IMR-90 (cell line): ENCODE results near the gene UBA52. TPM values are rescaled to one million over a fixed set of nuclear protein-coding genes. Genes with fewer than 3 reads are reported as not detected.

Experiments
- ATAC-seq: fragments of 200-7000 bp; cut with Tn5 transposase; 2 replicates; pipeline ENCODE4 v1.9.1; 2020; ENCODE audit warnings: low read depth, mild to moderate bottlenecking, moderate library complexity
- BruUV-seq: library from RNA; stranded (reverse); fragments of 400-500 nt; replicated peaks from 2 replicates; lab custom pipeline; 2021; lab: Mats Ljungman, UMichigan
- CTCF ChIA-PET: fragments of 300-600 bp; formaldehyde crosslinking; extraction: SDS; loops from one replicate; lab custom pipeline; 2021; ENCODE audit warnings: antibody characterized with exemption; lab: Yijun Ruan, JAX
- POLR2A ChIA-PET: fragments of 300-600 bp; sonication (Branson Sonifier 250); formaldehyde crosslinking; loops from one replicate; lab custom pipeline; 2022; ENCODE audit warnings: antibody characterized with exemption; ENCODE audit not compliant: unreplicated experiment; lab: Charles Lee
- DNase-seq: peaks from one replicate; pipeline ENCODE4 v3.0.0; 2013
- H2AFZ ChIP-seq: replicated peaks from 2 replicates; pipeline ENCODE3; 2013; ENCODE audit warnings: low read length, mild to moderate bottlenecking; ENCODE audit not compliant: poor library complexity
- H2AK5ac ChIP-seq: 2 replicates; pipeline ENCODE4 v1.6.1; 2013; ENCODE audit warnings: low read depth, low read length, inconsistent platforms
- H2AK9ac ChIP-seq: replicated peaks from 2 replicates; pipeline ENCODE3; 2013; ENCODE audit warnings: mild to moderate bottlenecking, low read depth, low read length, moderate library complexity; ENCODE audit not compliant: poor library complexity
- H2BK120ac ChIP-seq: 2 replicates; pipeline ENCODE4 v1.6.1; 2013; ENCODE audit warnings: low read depth, low read length, inconsistent platforms
- H2BK15ac ChIP-seq: 3 replicates; pipeline ENCODE4 v1.6.1; 2013; ENCODE audit warnings: low read depth, low read length, inconsistent platforms
- H2BK20ac ChIP-seq: 2 replicates; pipeline ENCODE4 v1.6.1; 2013; ENCODE audit warnings: low read depth, mild to moderate bottlenecking, inconsistent platforms, low read length, moderate library complexity
- H2BK5ac ChIP-seq: 2 replicates; pipeline ENCODE4 v1.6.1; 2013; ENCODE audit warnings: mild to moderate bottlenecking, low read depth, low read length, inconsistent platforms; ENCODE audit not compliant: poor library complexity, severe bottlenecking
- H3K14ac ChIP-seq: replicated peaks from 2 replicates; pipeline ENCODE4 v1.6.1; 2013; ENCODE audit warnings: low read depth, low read length, inconsistent platforms
- H3K18ac ChIP-seq: 2 replicates; pipeline ENCODE4 v1.6.1; 2013; ENCODE audit warnings: low read depth, low read length, control low read depth
- H3K23ac ChIP-seq: 2 replicates; pipeline ENCODE4 v1.6.1; 2013; ENCODE audit warnings: low read depth, low read length, inconsistent platforms
- H3K27ac ChIP-seq: 2 replicates; pipeline ENCODE4 v1.5.1; 2013; ENCODE audit warnings: mild to moderate bottlenecking, control low read depth, low read length; ENCODE audit not compliant: insufficient read depth
- H3K27me3 ChIP-seq: 2 replicates; pipeline ENCODE4 v1.6.1; 2013; ENCODE audit warnings: low read length; ENCODE audit not compliant: control insufficient read depth, insufficient read depth
- H3K36me3 ChIP-seq: 2 replicates; pipeline ENCODE4 v1.6.1; 2013; ENCODE audit warnings: low read length, mixed read lengths; ENCODE audit not compliant: control insufficient read depth, insufficient read depth
- H3K4ac ChIP-seq: 2 replicates; pipeline ENCODE4 v1.6.1; 2013; ENCODE audit warnings: low read depth, low read length, inconsistent platforms
- H3K4me1 ChIP-seq: 2 replicates; pipeline ENCODE4 v1.6.1; 2013; ENCODE audit warnings: low read length, mixed read lengths; ENCODE audit not compliant: control insufficient read depth, insufficient read depth
- H3K4me2 ChIP-seq: 2 replicates; pipeline ENCODE4 v1.6.1; 2013; ENCODE audit warnings: low read depth, mild to moderate bottlenecking, control low read depth, low read length, moderate library complexity
- H3K4me3 ChIP-seq: 2 replicates; pipeline ENCODE4 v1.5.1; 2013; ENCODE audit warnings: low read depth, mild to moderate bottlenecking, control low read depth, low read length, moderate library complexity; ENCODE audit not compliant: insufficient read depth
- H3K56ac ChIP-seq: 2 replicates; pipeline ENCODE4 v1.6.1; 2013; ENCODE audit warnings: low read length, inconsistent platforms; ENCODE audit not compliant: insufficient read depth; ENCODE audit errors: extremely low read depth
- H3K79me1 ChIP-seq, 2 experiments: 2 replicates each; pipeline ENCODE4 v1.6.1; 2013; ENCODE audit warnings: low read length in 2 of 2, inconsistent platforms in 1 of 2, low read depth in 1 of 2
- H3K9ac ChIP-seq: 2 replicates; pipeline ENCODE4 v1.6.1; 2013; ENCODE audit warnings: low read depth, low read length, control low read depth
- H3K9me1 ChIP-seq: 2 replicates; pipeline ENCODE4 v1.6.1; 2013; ENCODE audit warnings: low read length, inconsistent platforms; ENCODE audit not compliant: insufficient read depth
- H3K9me3 ChIP-seq: 2 replicates; pipeline ENCODE4 v1.6.1; 2013; ENCODE audit warnings: low read length; ENCODE audit not compliant: control insufficient read depth, insufficient read depth
- H4K20me1 ChIP-seq: 2 replicates; pipeline ENCODE4 v1.6.1; 2013; ENCODE audit warnings: low read length, inconsistent platforms; ENCODE audit not compliant: insufficient read depth
- H4K5ac ChIP-seq: 2 replicates; pipeline ENCODE4 v1.6.1; 2013; ENCODE audit warnings: mild to moderate bottlenecking, low read depth, low read length, control low read depth
- H4K8ac ChIP-seq, 2 experiments: 2 replicates each; pipeline ENCODE4 v1.6.1; 2013; ENCODE audit warnings: low read depth in 2 of 2, low read length in 2 of 2, control low read depth in 1 of 2, inconsistent platforms in 1 of 2
- H4K91ac ChIP-seq: 2 replicates; pipeline ENCODE4 v1.6.1; 2013; ENCODE audit warnings: low read depth, low read length, inconsistent platforms; ENCODE audit not compliant: insufficient read depth
- BHLHE40 ChIP-seq: fragments of 150-350 bp; IDR thresholded peaks from 2 replicates; pipeline ENCODE4 v1.6.1; 2016; ENCODE audit warnings: mild to moderate bottlenecking, low read depth, low read length
- CHD1 ChIP-seq: IDR thresholded peaks from 2 replicates; pipeline ENCODE4 v1.6.1; 2012; ENCODE audit warnings: low read depth, low read length, improper control_type of control experiment
- FOS ChIP-seq: fragments of 150-350 bp; IDR thresholded peaks from 2 replicates; pipeline ENCODE4 v1.6.1; 2016; ENCODE audit warnings: low read depth, low read length
- MAZ ChIP-seq: IDR thresholded peaks from 2 replicates; pipeline ENCODE4 v1.6.1; 2012; ENCODE audit warnings: low read depth, mild to moderate bottlenecking, low read length, improper control_type of control experiment, moderate library complexity, borderline replicate concordance
- POLR2A ChIP-seq: IDR thresholded peaks from 2 replicates; pipeline ENCODE4 v1.6.1; 2012; ENCODE audit warnings: mild to moderate bottlenecking, low read depth, low read length
- RCOR1 ChIP-seq: IDR thresholded peaks from 2 replicates; pipeline ENCODE4 v1.6.1; 2012; ENCODE audit warnings: mild to moderate bottlenecking, low read length, improper control_type of control experiment; ENCODE audit not compliant: insufficient replicate concordance
- RFX5 ChIP-seq: IDR thresholded peaks from 2 replicates; pipeline ENCODE4 v1.8.0; 2012; ENCODE audit warnings: low read depth, mild to moderate bottlenecking, low read length, moderate library complexity
- WGBS, 2 experiments: methylation state at CpG; one replicate each; pipeline versions ENCODE4 v1.1.5 to v1.1.7; 2013; ENCODE audit warnings: missing lambda C conversion rate in 2 of 2; ENCODE audit not compliant: insufficient read length in 1 of 2; ENCODE audit errors: extremely low coverage in 2 of 2; 5-methylcytosine and 5-hydroxymethylcytosine counted together
- dilution Hi-C: fragments of 300-500 bp; cut with HindIII; formaldehyde crosslinking; loops from one replicate; pipeline ENCODE4 v1.14.3; 2018; ENCODE audit warnings: low sequenced_read_pairs; ENCODE audit not compliant: unreplicated experiment
- in situ Hi-C: fragments of 300-500 bp; cut with MboI; formaldehyde crosslinking; loops from 3 replicates; pipeline ENCODE4 v1.14.3; 2019; ENCODE audit warnings: low sequenced_read_pairs, inconsistent platforms, mixed read lengths
- intact Hi-C: fragments of 100-400 bp; cut with micrococcal nuclease; formaldehyde crosslinking; loops from 2 replicates; pipeline ENCODE4 v1.10.0; 2022
- polyA plus RNA-seq, 3 experiments: library from polyadenylated mRNA; depleted of rRNA; stranded (reverse); fragments of >200 nt; gene quantifications; 2 replicates each; pipeline ENCODE4 v1.2.3, GENCODE V29; 2012; ENCODE audit warnings: low replicate concordance in 1 of 3
- total RNA-seq: library from RNA; depleted of rRNA; stranded (reverse); fragments of >200 nt; gene quantifications from 2 replicates; pipeline ENCODE4 v1.2.3, GENCODE V29; 2012
- TF ChIP-seq, protein P1 (sequence below): fragments of 150-350 bp; IDR thresholded peaks from 2 replicates; pipeline ENCODE4 v1.6.1; 2017; ENCODE audit warnings: mild to moderate bottlenecking, antibody characterized with exemption, low read length, low read depth
- TF ChIP-seq, protein P2 (sequence below): fragments of 150-350 bp; IDR thresholded peaks from 2 replicates; pipeline ENCODE4 v1.6.1; 2016; ENCODE audit warnings: low read depth, mild to moderate bottlenecking, low read length, moderate library complexity, borderline replicate concordance

UBA52 gene
- total and polyA plus RNA-seq, 2 of the 4 experiments (the other 2 are of a cell fraction): 1,030 to 3,008 TPM

DNA sequence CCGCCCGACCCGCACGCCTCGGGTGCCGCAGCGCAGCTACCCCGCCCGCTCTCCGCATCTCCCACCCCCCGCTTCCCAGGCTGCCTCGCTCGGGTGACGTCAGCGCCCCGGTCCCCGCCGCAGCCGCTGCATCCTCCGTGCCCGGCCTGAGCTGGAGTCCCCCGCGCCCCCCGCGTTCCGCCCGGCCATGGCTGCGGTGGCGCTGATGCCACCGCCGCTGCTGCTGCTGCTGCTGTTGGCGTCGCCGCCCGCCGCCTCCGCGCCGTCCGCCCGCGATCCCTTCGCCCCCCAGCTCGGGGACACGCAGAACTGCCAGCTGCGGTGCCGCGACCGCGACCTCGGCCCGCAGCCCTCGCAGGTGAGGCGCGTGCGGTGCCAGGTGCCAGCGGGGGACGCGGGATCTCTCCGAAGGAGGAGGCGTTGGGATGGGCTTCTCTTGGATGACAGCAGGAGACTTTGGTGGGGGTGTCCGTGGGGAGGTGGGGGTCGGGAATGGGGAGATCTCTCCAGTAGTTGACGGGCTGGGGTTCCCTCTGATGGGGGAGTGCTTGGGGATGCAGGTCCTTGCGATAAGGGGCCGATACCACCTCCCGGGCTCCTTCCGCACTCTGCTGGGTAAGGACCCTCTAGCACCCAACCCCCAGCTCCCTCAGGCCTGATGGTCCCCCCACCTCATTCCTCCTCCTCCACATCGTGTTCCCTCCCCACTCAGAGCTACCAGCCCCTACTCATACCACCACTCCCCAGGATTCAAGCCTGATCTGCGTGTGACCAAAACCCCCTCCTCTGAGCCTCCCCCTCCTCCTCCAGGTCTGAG is 41.3 kb downstream of the UBA52 start, which contains the start of gene TMEM59L (continued):
- TF ChIP-seq RFX5: no peak

DNA sequence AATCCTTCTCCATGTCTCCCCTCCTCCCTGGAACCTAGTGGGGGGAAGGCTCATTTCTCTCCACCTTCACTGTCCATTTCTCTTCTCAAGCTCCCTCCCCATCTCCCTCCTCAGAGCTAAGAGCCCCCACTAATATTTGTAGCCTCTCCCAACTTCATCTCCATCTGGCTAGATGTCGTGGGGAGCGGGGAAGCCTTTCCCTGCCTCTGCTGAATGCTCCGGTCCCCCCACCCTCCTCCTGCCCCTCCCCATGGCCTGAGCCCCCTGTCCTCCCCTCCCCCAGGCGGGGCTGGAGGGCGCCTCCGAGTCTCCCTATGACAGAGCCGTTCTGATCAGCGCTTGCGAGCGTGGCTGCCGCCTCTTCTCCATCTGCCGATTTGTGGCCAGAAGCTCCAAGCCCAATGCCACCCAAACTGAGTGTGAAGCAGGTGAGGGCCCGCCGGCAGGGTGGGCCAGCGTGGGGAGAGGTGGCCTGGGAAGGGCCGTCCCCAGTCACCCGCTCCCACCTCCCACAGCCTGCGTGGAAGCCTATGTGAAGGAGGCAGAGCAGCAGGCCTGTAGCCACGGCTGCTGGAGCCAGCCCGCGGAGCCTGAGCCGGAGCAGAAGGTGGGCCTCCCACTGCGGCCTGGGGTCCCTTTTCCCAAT is 42.1 kb downstream of the UBA52 start:
- Histone ChIP-seq H3K4me1 (peaks cover 7% of the 10 kb centered on the region; the same call in 1 of the 2 replicates), H3K18ac (no peak overlapping the region), H3K36me3 (no peaks in the 10 kb centered on the region), H2AK9ac (no peak overlapping the region), H3K9ac (no peak overlapping the region), H3K9me1 (no peaks in the 10 kb centered on the region), H3K27ac (no peak overlapping the region), H4K8ac (no peak overlapping the region), H2BK15ac (no peak overlapping the region), H3K56ac (no peak overlapping the region), H3K27me3 (peaks cover 50% of the 10 kb centered on the region), H2AFZ (no peak overlapping the region), H4K20me1 (no peaks in the 10 kb centered on the region; the same call in 1 of the 2 replicates), H2BK5ac (no peak overlapping the region), H3K4me2 (peak overlapping the region; percentile 91; the same call in 1 of the 2 replicates), H3K14ac (no peak overlapping the region), H3K4ac (no peak overlapping the region), H2BK20ac (no peak overlapping the region), H4K91ac (no peak overlapping the region), H2AK5ac (no peak overlapping the region), H3K23ac (no peak overlapping the region), H3K4me3 (no peak overlapping the region), H3K9me3 (peaks cover 4% of the 10 kb centered on the region; the same call in 1 of the 2 replicates), H3K79me1 (no peaks in the 10 kb centered on the region), H2BK120ac (no peak overlapping the region), H4K5ac (no peak overlapping the region)
- TF ChIP-seq, protein P1, sequence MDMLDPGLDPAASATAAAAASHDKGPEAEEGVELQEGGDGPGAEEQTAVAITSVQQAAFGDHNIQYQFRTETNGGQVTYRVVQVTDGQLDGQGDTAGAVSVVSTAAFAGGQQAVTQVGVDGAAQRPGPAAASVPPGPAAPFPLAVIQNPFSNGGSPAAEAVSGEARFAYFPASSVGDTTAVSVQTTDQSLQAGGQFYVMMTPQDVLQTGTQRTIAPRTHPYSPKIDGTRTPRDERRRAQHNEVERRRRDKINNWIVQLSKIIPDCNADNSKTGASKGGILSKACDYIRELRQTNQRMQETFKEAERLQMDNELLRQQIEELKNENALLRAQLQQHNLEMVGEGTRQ: no peak
- TF ChIP-seq MAZ (no peak), BHLHE40 (no peak), CHD1 (no peak), POLR2A (no peak), RCOR1 (no peak), FOS (no peak)
- TF ChIP-seq, protein P2, sequence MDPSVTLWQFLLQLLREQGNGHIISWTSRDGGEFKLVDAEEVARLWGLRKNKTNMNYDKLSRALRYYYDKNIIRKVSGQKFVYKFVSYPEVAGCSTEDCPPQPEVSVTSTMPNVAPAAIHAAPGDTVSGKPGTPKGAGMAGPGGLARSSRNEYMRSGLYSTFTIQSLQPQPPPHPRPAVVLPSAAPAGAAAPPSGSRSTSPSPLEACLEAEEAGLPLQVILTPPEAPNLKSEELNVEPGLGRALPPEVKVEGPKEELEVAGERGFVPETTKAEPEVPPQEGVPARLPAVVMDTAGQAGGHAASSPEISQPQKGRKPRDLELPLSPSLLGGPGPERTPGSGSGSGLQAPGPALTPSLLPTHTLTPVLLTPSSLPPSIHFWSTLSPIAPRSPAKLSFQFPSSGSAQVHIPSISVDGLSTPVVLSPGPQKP: no peak
- intact Hi-C loops: no loop called here
- DNase-seq: no peak
- BruUV-seq: no TSS peak
- POLR2A ChIA-PET: no interaction called here
- dilution Hi-C loops: no loop called here
- in situ Hi-C loops: no loop called here
- WGBS, 2 experiments: 40% methylated on average over 8 of the region's 23 CpGs; no CpG with 5 or more reads in 1 of the 2 experiments
- CTCF ChIA-PET: no interaction called here
- ATAC-seq: no peak
